NCI-H510A (cell line): ENCODE measurements around the gene C19orf38.

ENCODE experiments used
- DNase-seq: peaks from one replicate; lab custom pipeline; 2025; lab: John Stamatoyannopoulos, UW

Gene C19orf38

GRCh38 chr19:10911579-10912363, 63.6 kb downstream of the C19orf38 start:
- no peak for DNase-seq

GRCh38 chr19:10912619-10913018, 64.4 kb downstream of the C19orf38 start:
- no peak for DNase-seq

- no peak for DNase-seq
Measured at GRCh38 chr19:10913716-10914340, 65.6 kb downstream of the C19orf38 start.

- DNase-seq = no peak
Measured at GRCh38 chr19:10915130-10916091, 67.2 kb downstream of the C19orf38 start.

GRCh38 chr19:10916602-10917001, 68.4 kb downstream of the C19orf38 start:
- DNase-seq = no peak

- peak; percentile 23 for DNase-seq
Measured at GRCh38 chr19:10918359-10918758, 70.1 kb downstream of the C19orf38 start.
